Cardiac muscle cell (in vitro differentiated cells and primary cell): ENCODE measurements around the gene CHIC2. TPM values are rescaled to one million over a fixed set of nuclear protein-coding genes. Genes with fewer than 3 reads are reported as not detected.

Experiments
- DNase-seq, 2 donors: peaks; one replicate each; pipeline versions ENCODE4 v3.0.0 to v3.0.0-alpha.2; 2010 to 2017; ENCODE audit warnings: low read depth in 1 of 2, low spot score in 1 of 2
- H3K27ac ChIP-seq: fragments of 200-600 bp; sonication (generic); 2 replicates; pipeline ENCODE4 v1.5.1; 2016
- H3K27me3 ChIP-seq: fragments of 200-600 bp; sonication (generic); 2 replicates; pipeline ENCODE4 v1.6.0; 2016; ENCODE audit warnings: control low read depth
- H3K36me3 ChIP-seq: fragments of 200-600 bp; sonication (generic); 2 replicates; pipeline ENCODE4 v1.5.1; 2016; ENCODE audit warnings: control low read depth
- H3K4me1 ChIP-seq: fragments of 200-600 bp; sonication (generic); 2 replicates; pipeline ENCODE4 v1.8.1; 2017; ENCODE audit warnings: low read depth, mild to moderate bottlenecking, mixed run types
- H3K4me3 ChIP-seq: fragments of 200-600 bp; sonication (generic); 2 replicates; pipeline ENCODE4 v1.5.1; 2016; ENCODE audit warnings: mild to moderate bottlenecking
- H3K9me3 ChIP-seq: fragments of 200-600 bp; sonication (generic); 2 replicates; pipeline ENCODE4 v1.5.1; 2017; ENCODE audit warnings: low read depth, mild to moderate bottlenecking, control low read depth
- polyA plus RNA-seq: library from polyadenylated mRNA; unstranded; fragments of >200 nt; fragmentation: Nextera tagmentation; extraction: Ambion mirVana; gene quantifications from 2 replicates; pipeline ENCODE4 v1.2.1, GENCODE V29; 2016
- total RNA-seq: library from RNA; depleted of rRNA; stranded (reverse); fragments of >200 nt; gene quantifications from 2 replicates; pipeline ENCODE4 v1.2.3, GENCODE V29; 2016
- TF ChIP-seq, protein P1 (sequence below): IDR thresholded peaks from 2 replicates; pipeline ENCODE4 v1.5.1; 2012; ENCODE audit warnings: low read depth, mild to moderate bottlenecking, low read length

CHIC2 gene
- total and polyA plus RNA-seq, 2 experiments from 2014 or later: 35.4 to 36.5 TPM

DNA sequence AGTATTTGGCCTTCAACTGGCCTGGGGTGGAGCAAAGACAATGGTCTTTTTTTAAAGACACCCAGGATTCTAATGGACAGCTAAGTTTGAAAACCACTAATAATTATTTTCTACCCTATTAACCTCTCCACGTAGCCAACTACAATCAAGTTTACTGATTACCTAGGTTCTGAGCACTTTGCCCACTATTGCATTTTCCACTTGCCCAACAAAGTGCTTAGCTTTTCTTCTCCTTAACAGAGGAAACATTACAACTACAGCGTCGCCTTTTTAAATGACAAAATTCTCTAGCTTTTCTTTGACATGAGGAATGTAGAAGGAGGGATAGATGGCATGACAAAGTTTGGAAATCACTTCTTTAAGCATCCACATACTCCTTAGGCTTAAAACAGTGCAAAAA, 2.0 kb downstream of the CHIC2 start:
- TF ChIP-seq, protein P1, sequence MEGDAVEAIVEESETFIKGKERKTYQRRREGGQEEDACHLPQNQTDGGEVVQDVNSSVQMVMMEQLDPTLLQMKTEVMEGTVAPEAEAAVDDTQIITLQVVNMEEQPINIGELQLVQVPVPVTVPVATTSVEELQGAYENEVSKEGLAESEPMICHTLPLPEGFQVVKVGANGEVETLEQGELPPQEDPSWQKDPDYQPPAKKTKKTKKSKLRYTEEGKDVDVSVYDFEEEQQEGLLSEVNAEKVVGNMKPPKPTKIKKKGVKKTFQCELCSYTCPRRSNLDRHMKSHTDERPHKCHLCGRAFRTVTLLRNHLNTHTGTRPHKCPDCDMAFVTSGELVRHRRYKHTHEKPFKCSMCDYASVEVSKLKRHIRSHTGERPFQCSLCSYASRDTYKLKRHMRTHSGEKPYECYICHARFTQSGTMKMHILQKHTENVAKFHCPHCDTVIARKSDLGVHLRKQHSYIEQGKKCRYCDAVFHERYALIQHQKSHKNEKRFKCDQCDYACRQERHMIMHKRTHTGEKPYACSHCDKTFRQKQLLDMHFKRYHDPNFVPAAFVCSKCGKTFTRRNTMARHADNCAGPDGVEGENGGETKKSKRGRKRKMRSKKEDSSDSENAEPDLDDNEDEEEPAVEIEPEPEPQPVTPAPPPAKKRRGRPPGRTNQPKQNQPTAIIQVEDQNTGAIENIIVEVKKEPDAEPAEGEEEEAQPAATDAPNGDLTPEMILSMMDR: no peak
- peaks cover 35% of the 10 kb centered on the region for H3K4me1 ChIP-seq
- H3K4me3 ChIP-seq: peak overlapping the region; percentile 80
- DNase-seq: no peak
- no peaks in the 10 kb centered on the region for H3K27me3 ChIP-seq
- H3K9me3 ChIP-seq: no peaks in the 10 kb centered on the region
- H3K36me3 ChIP-seq: no peaks in the 10 kb centered on the region
- no peak overlapping the region for H3K27ac ChIP-seq

GRCh38 chr4:54061873-54062272, 2.5 kb downstream of the CHIC2 start:
- no peaks in the 10 kb centered on the region for H3K9me3 ChIP-seq
- peak overlapping the region; percentile 80 for H3K4me3 ChIP-seq
- H3K36me3 ChIP-seq: no peaks in the 10 kb centered on the region
- H3K27me3 ChIP-seq: no peaks in the 10 kb centered on the region
- TF ChIP-seq, protein P1: no peak
- DNase-seq: no peak
- no peak overlapping the region for H3K27ac ChIP-seq
- peaks cover 35% of the 10 kb centered on the region for H3K4me1 ChIP-seq

DNA sequence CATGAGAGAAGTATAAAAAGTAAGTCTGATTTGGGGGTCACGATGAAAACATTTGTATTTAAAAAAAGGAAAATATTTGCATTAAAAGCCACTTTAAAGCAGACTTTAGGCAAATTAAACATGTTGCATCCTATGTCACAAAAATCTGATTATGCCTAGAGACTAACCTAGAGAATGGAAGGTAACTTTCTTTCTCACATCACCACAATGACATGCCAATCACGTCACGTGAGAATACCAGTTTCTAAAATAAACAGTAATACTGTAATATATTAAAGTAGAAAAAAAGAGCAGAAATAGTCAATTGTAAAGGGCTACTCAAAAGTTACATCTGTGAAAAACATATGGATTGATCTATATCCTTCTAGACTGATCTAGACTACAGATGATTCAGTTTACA, 3.3 kb downstream of the CHIC2 start:
- Histone ChIP-seq H3K9me3 (no peaks in the 10 kb centered on the region), H3K27ac (no peak overlapping the region), H3K4me1 (peaks cover 39% of the 10 kb centered on the region), H3K4me3 (no peak overlapping the region), H3K27me3 (no peaks in the 10 kb centered on the region), H3K36me3 (no peaks in the 10 kb centered on the region)
- no peak for DNase-seq
- TF ChIP-seq, protein P1: no peak

DNA sequence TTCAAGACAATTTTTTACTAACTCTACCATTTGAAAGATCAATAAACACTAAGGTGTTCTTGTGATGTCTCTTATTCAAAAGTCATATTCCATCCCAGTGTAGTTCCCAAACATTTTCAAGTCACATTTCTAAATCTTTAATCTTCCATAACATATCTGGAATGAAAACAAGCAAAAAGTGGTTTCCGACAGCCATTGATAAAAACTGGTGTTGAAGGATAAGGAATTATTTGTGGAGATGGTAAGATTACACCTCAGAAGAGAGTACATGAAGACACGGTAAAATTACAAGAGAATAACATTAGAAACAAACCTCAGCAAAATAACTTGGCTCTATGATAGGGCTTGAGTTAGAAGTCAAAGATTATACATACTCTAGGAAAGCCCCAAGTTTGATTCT, 4.3 kb downstream of the CHIC2 start:
- TF ChIP-seq, protein P1: no peak
- no peaks in the 10 kb centered on the region for H3K36me3 ChIP-seq
- H3K9me3 ChIP-seq: no peaks in the 10 kb centered on the region
- H3K4me3 ChIP-seq: no peak overlapping the region
- H3K4me1 ChIP-seq: peaks cover 36% of the 10 kb centered on the region
- no peak for DNase-seq
- H3K27ac ChIP-seq: no peak overlapping the region
- no peaks in the 10 kb centered on the region for H3K27me3 ChIP-seq

DNA sequence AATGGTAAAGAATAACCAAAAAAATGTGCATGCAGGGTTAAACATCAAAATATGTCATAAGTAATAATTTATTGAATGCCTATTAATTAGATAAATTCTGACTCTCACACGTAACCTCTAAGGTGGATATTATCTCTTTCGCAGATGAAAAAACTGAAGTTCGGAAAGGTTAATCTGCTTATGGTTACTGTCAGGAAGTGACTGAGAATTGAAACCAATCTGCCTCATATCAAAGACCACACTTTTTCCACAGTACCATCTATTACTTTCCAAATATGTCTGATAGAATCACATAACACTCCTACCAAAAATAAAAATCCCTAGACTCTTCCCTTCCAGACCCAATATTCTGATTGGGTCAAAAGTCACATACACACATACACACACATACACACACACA, 6.2 kb downstream of the CHIC2 start:
- no peaks in the 10 kb centered on the region for H3K27me3 ChIP-seq
- no peaks in the 10 kb centered on the region for H3K36me3 ChIP-seq
- H3K4me3 ChIP-seq: no peak overlapping the region
- no peaks in the 10 kb centered on the region for H3K9me3 ChIP-seq
- peaks cover 34% of the 10 kb centered on the region for H3K4me1 ChIP-seq
- DNase-seq: no peak
- TF ChIP-seq, protein P1: no peak
- no peak overlapping the region for H3K27ac ChIP-seq

DNA sequence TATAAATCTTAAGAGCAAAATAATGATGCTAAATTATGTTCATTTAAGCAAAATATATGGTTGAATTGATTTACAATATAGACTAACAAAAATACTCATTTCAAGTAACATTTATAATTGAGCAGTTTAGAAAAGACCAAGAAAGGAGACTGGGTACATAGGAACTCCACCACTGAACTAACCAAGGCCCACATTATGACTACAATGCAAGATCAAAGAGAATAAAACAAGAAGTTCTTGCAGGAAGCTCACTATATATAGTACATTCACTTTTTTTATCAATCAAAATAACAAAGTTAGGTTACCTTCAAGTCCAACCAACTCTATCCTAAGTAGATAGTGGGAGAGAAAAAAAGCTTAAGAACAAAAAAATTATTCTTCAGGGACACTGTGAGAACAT, 8.0 kb downstream of the CHIC2 start:
- H3K4me3 ChIP-seq: no peak overlapping the region
- DNase-seq: no peak
- H3K9me3 ChIP-seq: no peaks in the 10 kb centered on the region
- TF ChIP-seq, protein P1: no peak
- H3K27ac ChIP-seq: no peak overlapping the region
- H3K36me3 ChIP-seq: no peaks in the 10 kb centered on the region
- peaks cover 18% of the 10 kb centered on the region for H3K4me1 ChIP-seq
- no peaks in the 10 kb centered on the region for H3K27me3 ChIP-seq
